ENCODE measurements around the gene BAHCC1. TPM values are rescaled to one million over a fixed set of nuclear protein-coding genes. Genes with fewer than 3 reads are reported as not detected.
A peak's percentile ranks its signal among the peaks of the same experiment; 100 is the strongest.

BAHCC1 gene
- polyA plus RNA-seq, 1 experiment, result 3.1 TPM

- H3K4me3 ChIP-seq (ENCODE audit: low read depth, low read length), result peak overlapping the region; percentile 89
- peak; percentile 32 for DNase-seq (ENCODE audit: low read depth)
- ChIA-PET CTCF (interaction anchor here (0.9 kb wide), 1 partner anchor 87 kb away, joined by 6 read pairs; no protein-coding TSS in a partner anchor), POLR2A (interaction anchor here (1.2 to 1.5 kb wide), 2 partner anchors 52 to 152 kb away, joined by 3 to 4 read pairs; partner anchors contain the start of gene CCDC137)
- H3K36me3 ChIP-seq (ENCODE audit: control insufficient read depth, insufficient read depth, low read length), result peaks cover 26% of the 10 kb centered on the region
- TF ChIP-seq CTCF (IDR thresholded peaks at IDR 0.05; ENCODE audit: insufficient read depth, low read depth, low read length), result no peak
- H3K27me3 ChIP-seq (ENCODE audit: control insufficient read depth, insufficient read depth, low read length), result no peaks in the 10 kb centered on the region
These were observed 119.7 kb downstream of the BAHCC1 start for GRCh38 chr17:81514739-81515529.

GRCh38 chr17:81515530-81516041 is 120.3 kb downstream of the BAHCC1 start:
- no peaks in the 10 kb centered on the region for H3K27me3 ChIP-seq (ENCODE audit: control insufficient read depth, insufficient read depth, low read length)
- DNase-seq (ENCODE audit: low read depth), result no peak
- CTCF ChIA-PET, result interaction anchor here (0.9 to 1.1 kb wide), 2 partner anchors 85 to 86 kb away, joined by 5 to 6 read pairs; no protein-coding TSS in a partner anchor
- peaks cover 20% of the 10 kb centered on the region for H3K36me3 ChIP-seq (ENCODE audit: control insufficient read depth, insufficient read depth, low read length)
- H3K4me3 ChIP-seq (ENCODE audit: low read depth, low read length), result peak overlapping the region; percentile 89
- POLR2A ChIA-PET, result interaction anchor here (1.2 kb wide), 1 partner anchor 151 kb away, joined by 3 read pairs; the partner anchor contains the start of gene CCDC137
- TF ChIP-seq CTCF (IDR thresholded peaks at IDR 0.05; ENCODE audit: insufficient read depth, low read depth, low read length), result no peak

Small RNA genes within 50 kb of the gene (small RNA-seq; reads per million reads assigned to genes)
- gene MIR3186 (ENCODE audit: insufficient read length, low read depth, low replicate concordance), result not detected
- gene MIR4740 (ENCODE audit: insufficient read length, low read depth, low replicate concordance), result not detected

Other genes with a start within 250 kb of the BAHCC1 start
- gene PVALEF, start 229.9 kb upstream of the BAHCC1 start, polyA plus RNA-seq (2011; rRNA removed), result not detected in 2 replicates
- 0.13 and 0.29 TPM in 2 replicates for gene AATK, start 229.2 kb upstream of the BAHCC1 start, polyA plus RNA-seq (2011; rRNA removed)
- gene CEP131, start 172.5 kb upstream of the BAHCC1 start, polyA plus RNA-seq (2011; rRNA removed), result 3.7 and 4.9 TPM in 2 replicates
- 7.5 and 19.4 TPM in 2 replicates for gene TEPSIN, start 156.4 kb upstream of the BAHCC1 start, polyA plus RNA-seq (2011; rRNA removed)
- gene NDUFAF8, start 156.1 kb upstream of the BAHCC1 start, polyA plus RNA-seq (2011; rRNA removed), result 70.8 and 130 TPM in 2 replicates
- gene SLC38A10, start 100.2 kb upstream of the BAHCC1 start, polyA plus RNA-seq (2011; rRNA removed), result 34.6 and 55.4 TPM in 2 replicates
- 2,988 and 3,774 TPM in 2 replicates for gene ACTG1, start 117.3 kb downstream of the BAHCC1 start, polyA plus RNA-seq (2011; rRNA removed)
- gene FSCN2, start 132.9 kb downstream of the BAHCC1 start, polyA plus RNA-seq (2011; rRNA removed), result 1.1 and 1.3 TPM in 2 replicates
- gene FAAP100, start 156.9 kb downstream of the BAHCC1 start, polyA plus RNA-seq (2011; rRNA removed), result 7.5 and 11.2 TPM in 2 replicates
- gene NPLOC4, start 241.7 kb downstream of the BAHCC1 start, polyA plus RNA-seq (2011; rRNA removed), result 84.9 and 108 TPM in 2 replicates
- gene TSPAN10, start 241.7 kb downstream of the BAHCC1 start, polyA plus RNA-seq (2011; rRNA removed), result 1.6 and 3.0 TPM in 2 replicates

Data from BJ (cell line).